Fibroblast of the aortic adventitia (primary cell): ENCODE data around the gene SLC25A22. TPM values are rescaled to one million over a fixed set of nuclear protein-coding genes. Genes with fewer than 3 reads are reported as not detected.

Source experiments
- DNase-seq: peaks from one replicate; pipeline ENCODE4 v3.0.0-alpha.2; 2010; ENCODE audit warnings: low read depth
- H3K4me3 ChIP-seq: 2 replicates; pipeline ENCODE4 v1.5.1; 2011; ENCODE audit warnings: low read depth, mild to moderate bottlenecking, control low read depth, low read length, moderate library complexity
- CTCF ChIP-seq: IDR thresholded peaks from 2 replicates; pipeline ENCODE4 v1.5.1; 2011; ENCODE audit warnings: mild to moderate bottlenecking, low read length, control low read depth, inconsistent platforms; ENCODE audit not compliant: insufficient read depth
- total RNA-seq: library from RNA; depleted of rRNA; stranded (reverse); fragments of >200 nt; gene quantifications from 2 replicates; pipeline ENCODE4 v1.2.3, GENCODE V29; 2012; ENCODE audit warnings: low replicate concordance

SLC25A22 gene
- 16.7 and 17.6 TPM in 2 replicates for total RNA-seq

GRCh38 chr11:798093-798713 is at the start of gene SLC25A22:
Gene SLC25A22, minus strand, starts transcription at chr11:798281. Its CDS starts 3,275 bp downstream, at chr11:795006.
- TF ChIP-seq CTCF = peak; percentile 67
- DNase-seq = peak; percentile 58
- H3K4me3 ChIP-seq = peak within 1 kb of the TSS; percentile 77

- no peak for TF ChIP-seq CTCF
- no peak for DNase-seq
- H3K4me3 ChIP-seq = no peak overlapping the region
Observed at GRCh38 chr11:847876-848275, 49.8 kb upstream of the SLC25A22 start.

GRCh38 chr11:846496-847098 is 48.5 kb upstream of the SLC25A22 start:
- no peak for TF ChIP-seq CTCF
- H3K4me3 ChIP-seq = peak overlapping the region; percentile 17
- peak; percentile 37 for DNase-seq

- DNase-seq = peak; percentile 61
- peak overlapping the region; percentile 95 for H3K4me3 ChIP-seq
Observed at GRCh38 chr11:845872-846495, 47.9 kb upstream of the SLC25A22 start.

GRCh38 chr11:844693-845644 is 46.9 kb upstream of the SLC25A22 start:
- H3K4me3 ChIP-seq = peak overlapping the region; percentile 95
- DNase-seq = peak; percentile 99
- peak; percentile 6 for TF ChIP-seq CTCF

More at GRCh38 chr11:845872-846495, 47.9 kb upstream of the SLC25A22 start:
- no peak for TF ChIP-seq CTCF

GRCh38 chr11:843818-844692 is 46.0 kb upstream of the SLC25A22 start:
- peak overlapping the region; percentile 95 for H3K4me3 ChIP-seq
- DNase-seq = peak; percentile 99
- TF ChIP-seq CTCF = no peak
